Hepatocyte (in vitro differentiated cells): ENCODE results near the gene BANK1. TPM values are rescaled to one million over a fixed set of nuclear protein-coding genes. Genes with fewer than 3 reads are reported as not detected.

Source experiments
- DNase-seq: peaks from one replicate; pipeline ENCODE4 v3.0.0-alpha.2; 2016; ENCODE audit warnings: low spot score
- H2AFZ ChIP-seq: fragments of 200-600 bp; sonication (generic); 2 replicates; pipeline ENCODE4 v1.6.0; 2016; ENCODE audit warnings: antibody characterized with exemption, mild to moderate bottlenecking
- H3K27ac ChIP-seq: fragments of 200-600 bp; sonication (generic); 2 replicates; pipeline ENCODE4 v1.5.1; 2016; ENCODE audit warnings: mild to moderate bottlenecking
- H3K27me3 ChIP-seq: fragments of 200-600 bp; sonication (generic); 2 replicates; pipeline ENCODE4 v1.6.1; 2016
- H3K36me3 ChIP-seq: fragments of 200-600 bp; sonication (generic); replicated peaks from 2 replicates; pipeline ENCODE4 v1.5.1; 2016; ENCODE audit warnings: low read depth; ENCODE audit not compliant: insufficient read depth
- H3K4me1 ChIP-seq: fragments of 200-600 bp; sonication (generic); 2 replicates; pipeline ENCODE4 v1.5.1; 2016; ENCODE audit warnings: mild to moderate bottlenecking, moderate library complexity; ENCODE audit not compliant: insufficient read depth
- H3K4me2 ChIP-seq: fragments of 200-600 bp; sonication (generic); 2 replicates; pipeline ENCODE4 v1.6.0; 2016
- H3K4me3 ChIP-seq: fragments of 200-600 bp; sonication (generic); 2 replicates; pipeline ENCODE4 v1.5.1; 2016; ENCODE audit warnings: mild to moderate bottlenecking
- H3K79me2 ChIP-seq: fragments of 200-600 bp; sonication (generic); 2 replicates; pipeline ENCODE4 v1.6.0; 2017; ENCODE audit warnings: mild to moderate bottlenecking
- H3K9me2 ChIP-seq: fragments of 200-600 bp; sonication (generic); replicated peaks from 2 replicates; pipeline ENCODE4 v1.6.0; 2017; ENCODE audit warnings: mild to moderate bottlenecking; ENCODE audit not compliant: insufficient read depth
- H3K9me3 ChIP-seq: fragments of 200-600 bp; sonication (generic); 2 replicates; pipeline ENCODE4 v1.5.1; 2016; ENCODE audit warnings: low read depth, mild to moderate bottlenecking
- H4K20me1 ChIP-seq: fragments of 200-600 bp; sonication (generic); 2 replicates; pipeline ENCODE4 v1.6.0; 2016; ENCODE audit warnings: mild to moderate bottlenecking; ENCODE audit not compliant: insufficient read depth, poor library complexity, severe bottlenecking
- CTCF ChIP-seq: fragments of 200-600 bp; sonication (generic); IDR thresholded peaks from 2 replicates; pipeline ENCODE4 v1.5.1; 2016; ENCODE audit warnings: antibody characterized with exemption, mild to moderate bottlenecking; ENCODE audit not compliant: poor library complexity
- EZH2 ChIP-seq: fragments of 200-600 bp; sonication (generic); IDR thresholded peaks from 2 replicates; pipeline ENCODE4 v1.6.1; 2016; ENCODE audit warnings: antibody characterized with exemption, mild to moderate bottlenecking, borderline replicate concordance
- EZH2phosphoT487 ChIP-seq: fragments of 200-600 bp; sonication (generic); IDR thresholded peaks from one replicate; pipeline ENCODE4 v1.6.1; 2018; ENCODE audit warnings: antibody characterized with exemption, mild to moderate bottlenecking, low read depth, moderate library complexity; ENCODE audit not compliant: unreplicated experiment, severe bottlenecking
- WGBS: methylation state at CpG from one replicate; pipeline ENCODE4 v1.1.6; 2016; ENCODE audit warnings: low lambda C conversion rate; ENCODE audit errors: missing lambda C conversion rate; 5-methylcytosine and 5-hydroxymethylcytosine counted together
- polyA plus RNA-seq: library from polyadenylated mRNA; unstranded; fragments of >200 nt; fragmentation: Nextera tagmentation; extraction: Ambion mirVana; gene quantifications from 2 replicates; pipeline ENCODE4 v1.2.1, GENCODE V29; 2016
- total RNA-seq: library from RNA; depleted of rRNA; stranded (reverse); fragments of >200 nt; gene quantifications from 2 replicates; pipeline ENCODE4 v1.2.3, GENCODE V29; 2014

BANK1 gene
- total and polyA plus RNA-seq, 2 experiments from 2014 or later = 0.17 to 0.29 TPM

DNA sequence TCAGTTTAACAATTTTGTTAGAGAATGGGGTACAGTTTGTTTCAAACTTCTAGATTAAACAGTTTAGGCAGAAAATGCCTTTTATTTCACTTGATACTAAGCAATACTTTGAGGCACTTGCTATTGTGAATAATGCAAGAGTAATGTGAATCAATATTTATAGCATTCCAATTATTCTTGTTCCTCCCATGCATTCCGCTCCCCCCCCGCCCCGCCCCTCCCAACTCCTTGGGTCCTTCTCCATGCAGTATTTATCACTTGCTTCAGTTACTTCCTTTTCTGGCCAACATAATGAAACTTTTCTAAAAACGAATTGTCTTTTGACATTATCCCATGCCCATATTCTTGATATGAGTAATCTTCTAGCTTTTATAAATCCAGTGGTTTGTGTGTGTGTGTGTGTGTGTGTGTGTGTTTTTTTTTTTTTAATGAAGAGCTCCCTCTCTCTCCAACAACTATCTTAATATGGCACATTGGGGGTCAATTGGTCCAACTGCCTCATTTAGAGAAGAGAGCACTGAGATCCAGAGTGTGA, 1.6 kb downstream of the BANK1 start:
- H2AFZ ChIP-seq = no peak overlapping the region
- H3K9me3 ChIP-seq = no peaks in the 10 kb centered on the region
- H3K4me3 ChIP-seq = no peak overlapping the region
- H4K20me1 ChIP-seq = no peaks in the 10 kb centered on the region
- H3K27ac ChIP-seq = no peak overlapping the region
- 87% methylated on average over 4 of the region's 4 CpGs for WGBS
- H3K4me2 ChIP-seq = no peak overlapping the region
- H3K27me3 ChIP-seq = no peaks in the 10 kb centered on the region
- no peaks in the 10 kb centered on the region for H3K9me2 ChIP-seq
- DNase-seq = no peak
- peaks cover 3% of the 10 kb centered on the region for H3K4me1 ChIP-seq
- no peaks in the 10 kb centered on the region for H3K79me2 ChIP-seq
- H3K36me3 ChIP-seq = no peaks in the 10 kb centered on the region
- TF ChIP-seq CTCF (no peak), EZH2 (no peak), EZH2phosphoT487 (no peak)

- no peaks in the 10 kb centered on the region for H3K9me3 ChIP-seq
- H4K20me1 ChIP-seq = no peaks in the 10 kb centered on the region
- no peak overlapping the region for H3K27ac ChIP-seq
- H3K4me2 ChIP-seq = no peak overlapping the region
- H3K9me2 ChIP-seq = no peaks in the 10 kb centered on the region
- no peaks in the 10 kb centered on the region for H3K79me2 ChIP-seq
- DNase-seq = no peak
- TF ChIP-seq CTCF = no peak
- TF ChIP-seq EZH2phosphoT487 = no peak
- TF ChIP-seq EZH2 = no peak
- no peaks in the 10 kb centered on the region for H3K27me3 ChIP-seq
- H3K36me3 ChIP-seq = no peaks in the 10 kb centered on the region
- peaks cover 3% of the 10 kb centered on the region for H3K4me1 ChIP-seq
- H2AFZ ChIP-seq = no peak overlapping the region
- no peak overlapping the region for H3K4me3 ChIP-seq
Observed at GRCh38 chr4:101793397-101793796, 2.9 kb downstream of the BANK1 start.

DNA sequence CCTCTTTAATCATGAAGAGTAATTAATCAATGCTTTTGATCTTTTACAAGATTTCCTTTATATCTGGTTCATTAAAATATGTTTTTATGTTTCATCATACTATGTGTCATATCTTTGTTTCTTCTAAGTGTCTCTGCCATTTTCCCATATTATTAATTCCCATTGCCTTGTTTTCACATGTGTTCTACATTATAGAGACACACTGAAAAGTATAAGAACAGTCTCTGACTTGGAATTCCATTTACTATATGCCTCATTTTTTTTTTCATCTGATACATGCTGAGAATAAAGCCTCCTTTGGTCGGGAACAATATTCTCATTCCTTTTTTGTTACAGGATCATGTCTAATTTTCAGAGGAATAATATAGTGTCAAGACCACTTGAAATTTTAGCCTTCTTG, 4.3 kb downstream of the BANK1 start:
- TF ChIP-seq CTCF = no peak
- TF ChIP-seq EZH2phosphoT487 = no peak
- no peak for TF ChIP-seq EZH2
- H4K20me1 ChIP-seq = no peaks in the 10 kb centered on the region
- no peak overlapping the region for H3K27ac ChIP-seq
- H3K79me2 ChIP-seq = no peaks in the 10 kb centered on the region
- no peak overlapping the region for H3K4me2 ChIP-seq
- no peaks in the 10 kb centered on the region for H3K9me2 ChIP-seq
- H3K4me3 ChIP-seq = no peak overlapping the region
- H3K27me3 ChIP-seq = no peaks in the 10 kb centered on the region
- H3K9me3 ChIP-seq = no peaks in the 10 kb centered on the region
- no peaks in the 10 kb centered on the region for H3K36me3 ChIP-seq
- H2AFZ ChIP-seq = no peak overlapping the region
- 96% methylated on average over 1 of the region's 1 CpG for WGBS
- H3K4me1 ChIP-seq = peaks cover 3% of the 10 kb centered on the region
- no peak for DNase-seq

DNA sequence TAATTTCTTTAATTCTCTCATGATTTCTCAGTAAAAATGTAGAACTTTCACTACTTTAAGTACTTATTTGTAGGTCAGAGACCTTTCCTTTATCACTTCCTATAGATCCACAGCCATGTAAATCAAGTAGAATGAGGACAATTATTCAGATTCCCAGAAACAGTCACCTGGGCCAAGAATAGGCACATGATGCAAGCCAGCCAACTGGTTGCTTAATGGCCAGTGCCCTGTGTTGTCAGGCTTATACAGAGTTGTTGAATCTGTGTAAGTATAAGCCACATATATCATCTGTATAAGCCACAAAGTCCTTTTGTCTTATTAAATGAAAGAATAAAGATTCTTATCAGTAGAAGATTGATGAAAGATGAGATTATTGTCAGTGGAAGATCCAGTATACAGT, 5.2 kb downstream of the BANK1 start:
- no peak for DNase-seq
- Histone ChIP-seq H3K36me3 (no peaks in the 10 kb centered on the region), H2AFZ (no peak overlapping the region), H3K27ac (no peak overlapping the region), H3K9me2 (no peaks in the 10 kb centered on the region), H4K20me1 (no peaks in the 10 kb centered on the region), H3K27me3 (no peaks in the 10 kb centered on the region), H3K9me3 (no peaks in the 10 kb centered on the region), H3K79me2 (no peaks in the 10 kb centered on the region), H3K4me2 (no peak overlapping the region), H3K4me3 (no peak overlapping the region), H3K4me1 (no peaks in the 10 kb centered on the region)
- no peak for TF ChIP-seq EZH2phosphoT487
- TF ChIP-seq CTCF = no peak
- no peak for TF ChIP-seq EZH2
